ENCODE measurements around the gene EPHB2. TPM values are rescaled to one million over a fixed set of nuclear protein-coding genes. Genes with fewer than 3 reads are reported as not detected.

The EPHB2 gene
- total and polyA plus RNA-seq, 2 of the 8 experiments (the other 6 are each of a cell fraction or from before 2014, with no cell fraction given): 15.8 to 17.2 TPM

DNA sequence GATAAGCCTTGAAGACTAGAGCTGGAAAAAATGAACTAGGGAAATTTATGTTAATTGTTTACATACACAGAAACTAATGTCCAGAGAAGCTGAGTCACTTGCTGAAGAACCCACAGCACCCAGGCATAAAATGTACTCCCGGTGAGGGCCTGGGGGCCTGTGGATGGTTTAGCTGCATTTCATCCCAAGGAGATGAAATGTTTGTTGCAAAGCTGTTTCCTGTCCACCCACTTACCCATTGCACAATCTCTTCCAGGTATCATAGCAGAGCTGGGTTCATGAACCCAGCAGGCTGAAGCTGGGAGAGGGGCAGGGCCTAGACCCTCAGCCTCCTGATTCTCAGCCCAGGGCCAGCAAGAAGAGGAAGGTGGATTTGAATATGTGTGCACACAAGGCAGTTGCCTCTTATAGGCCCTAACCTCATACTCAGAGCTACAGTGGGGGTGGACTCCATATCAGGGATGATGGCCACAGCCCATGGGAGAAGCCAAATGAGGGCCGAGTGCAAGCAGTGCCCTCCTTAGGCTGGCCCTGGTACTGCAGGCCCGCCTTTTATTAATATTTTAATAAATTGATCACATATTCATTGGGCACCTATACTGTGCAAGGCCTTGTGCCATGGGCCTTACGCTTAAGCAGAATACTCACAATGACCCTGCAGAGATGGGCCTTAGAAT is 151.3 kb downstream of the EPHB2 start (continued):
- TF ChIP-seq SP4 (IDR thresholded peaks at IDR 0.05; ENCODE audit: low read length) (no peak), SAP30 (IDR thresholded peaks at IDR 0.05; ENCODE audit: insufficient read depth, insufficient replicate concordance, low read length) (no peak), ZNF274 (IDR thresholded peaks at IDR 0.05; ENCODE audit: borderline replicate concordance, extremely low read depth, low read length) (no peak), YY1 (IDR thresholded peaks at IDR 0.05; ENCODE audit: low read depth, low read length) (peak; percentile 44; the same call in 1 of the 2 replicates), KDM4A (IDR thresholded peaks at IDR 0.05; ENCODE audit: low read depth, low read length, severe bottlenecking) (no peak), EZH2 (IDR thresholded peaks at IDR 0.05; ENCODE audit: low read depth, low read length, severe bottlenecking) (no peak), JUND (IDR thresholded peaks at IDR 0.05; ENCODE audit: low read length) (no peak), TAF1 (IDR thresholded peaks at IDR 0.05; ENCODE audit: low read depth, low read length) (no peak), CBX8 (IDR thresholded peaks at IDR 0.05; ENCODE audit: borderline replicate concordance, low read depth, low read length) (no peak), BACH1 (IDR thresholded peaks at IDR 0.05; ENCODE audit: low read length) (no peak), SIRT6 (IDR thresholded peaks at IDR 0.05; ENCODE audit: low read length) (no peak), POLR2AphosphoS5 (IDR thresholded peaks at IDR 0.05; ENCODE audit: low read depth, low read length) (no peak), RAD21 (IDR thresholded peaks at IDR 0.05 in 1 of 2, conservative IDR thresholded peaks at IDR 0.05 in 1 of 2; ENCODE audit: low read depth in 2 of 2, low read length in 2 of 2) (peak; percentile 79 to 88), CTBP2 (IDR thresholded peaks at IDR 0.05; ENCODE audit: borderline replicate concordance, insufficient read depth, insufficient read length, low read length) (no peak)
- TF ChIP-seq, protein P1, sequence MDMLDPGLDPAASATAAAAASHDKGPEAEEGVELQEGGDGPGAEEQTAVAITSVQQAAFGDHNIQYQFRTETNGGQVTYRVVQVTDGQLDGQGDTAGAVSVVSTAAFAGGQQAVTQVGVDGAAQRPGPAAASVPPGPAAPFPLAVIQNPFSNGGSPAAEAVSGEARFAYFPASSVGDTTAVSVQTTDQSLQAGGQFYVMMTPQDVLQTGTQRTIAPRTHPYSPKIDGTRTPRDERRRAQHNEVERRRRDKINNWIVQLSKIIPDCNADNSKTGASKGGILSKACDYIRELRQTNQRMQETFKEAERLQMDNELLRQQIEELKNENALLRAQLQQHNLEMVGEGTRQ (IDR thresholded peaks at IDR 0.05; ENCODE audit: low read length): no peak
